ENCODE measurements around the gene ATXN7L2.

Gene ATXN7L2

DNA sequence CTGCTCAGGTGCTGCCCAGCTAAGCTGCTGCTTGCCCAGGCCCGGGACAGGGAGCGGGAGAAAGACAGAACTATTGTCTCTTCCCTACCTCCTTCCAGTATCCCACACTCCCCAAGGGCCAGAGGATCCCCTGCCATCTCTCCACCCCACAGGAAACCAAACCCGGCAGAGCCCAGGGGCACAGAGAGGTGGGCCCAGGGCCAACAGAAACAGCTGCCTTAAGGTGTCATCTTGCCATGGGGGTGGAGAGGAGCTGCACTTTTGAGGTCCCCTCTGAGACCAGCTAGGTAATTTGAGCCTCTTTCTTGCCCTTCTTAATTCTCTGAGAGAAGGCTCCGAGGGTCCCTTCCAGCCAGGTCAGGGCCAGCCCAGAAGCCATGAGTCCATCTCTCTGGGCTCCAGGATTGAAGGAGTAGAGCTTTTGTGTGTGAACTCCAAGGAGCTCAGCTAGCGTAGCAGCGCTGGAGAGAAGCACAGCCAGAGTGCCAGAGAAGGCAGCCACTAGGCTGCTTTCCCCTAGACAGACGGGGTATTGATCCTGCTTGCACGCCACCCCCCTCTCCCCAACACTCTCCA lies 46.3 kb downstream of the ATXN7L2 start:
- no peak for DNase-seq

DNA sequence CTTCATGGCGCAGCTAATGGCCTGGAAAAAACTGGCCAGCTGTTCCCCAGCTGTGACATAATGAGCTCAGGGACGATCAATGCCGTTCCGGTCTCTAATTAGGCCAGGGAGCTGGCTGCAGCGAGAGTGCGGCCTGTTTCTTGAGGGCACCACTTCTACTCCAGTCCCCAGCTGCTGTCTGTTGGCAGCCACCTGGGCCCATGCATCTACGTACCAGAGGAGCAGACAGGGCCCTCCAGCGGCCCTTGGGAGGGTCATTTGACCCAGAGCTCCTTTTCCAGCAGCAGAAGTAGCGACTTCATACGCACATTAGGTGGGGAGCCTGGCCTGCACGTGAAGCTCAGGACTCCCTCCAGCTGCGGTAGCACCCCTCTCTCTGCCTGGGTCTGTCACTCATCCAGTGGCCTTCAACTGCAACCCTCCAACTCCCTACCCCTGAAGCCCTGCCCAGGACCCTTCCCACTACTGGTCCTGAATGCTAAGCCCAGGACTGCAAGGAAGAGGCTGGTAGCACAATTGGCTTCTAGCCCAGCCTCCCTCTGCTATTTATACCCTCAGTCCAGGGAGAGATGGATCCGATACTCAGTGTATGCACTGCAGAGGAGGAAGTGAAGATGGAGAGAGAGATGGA lies 46.9 kb downstream of the ATXN7L2 start:
- DNase-seq = no peak

DNA sequence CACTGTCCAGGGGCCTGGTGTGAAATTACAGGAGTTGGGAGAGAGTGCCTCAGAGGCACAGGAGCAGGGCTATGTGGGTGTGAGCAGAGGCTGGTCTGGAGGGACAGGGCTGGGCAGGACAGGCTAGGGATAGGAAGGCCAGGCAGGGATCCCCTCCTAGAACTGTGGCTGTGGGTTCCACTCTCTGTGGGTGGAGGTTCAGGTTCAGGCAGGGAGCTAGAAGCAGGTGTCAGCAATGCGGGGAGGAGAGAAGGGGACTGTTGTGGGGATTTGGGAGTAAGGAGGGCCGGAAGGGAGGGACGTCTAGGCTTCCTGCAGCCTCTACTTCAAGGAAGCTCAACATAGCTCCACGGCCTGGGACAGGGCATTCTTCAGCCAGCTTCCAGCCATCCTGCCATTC lies 47.7 kb downstream of the ATXN7L2 start:
- no peak for DNase-seq

DNA sequence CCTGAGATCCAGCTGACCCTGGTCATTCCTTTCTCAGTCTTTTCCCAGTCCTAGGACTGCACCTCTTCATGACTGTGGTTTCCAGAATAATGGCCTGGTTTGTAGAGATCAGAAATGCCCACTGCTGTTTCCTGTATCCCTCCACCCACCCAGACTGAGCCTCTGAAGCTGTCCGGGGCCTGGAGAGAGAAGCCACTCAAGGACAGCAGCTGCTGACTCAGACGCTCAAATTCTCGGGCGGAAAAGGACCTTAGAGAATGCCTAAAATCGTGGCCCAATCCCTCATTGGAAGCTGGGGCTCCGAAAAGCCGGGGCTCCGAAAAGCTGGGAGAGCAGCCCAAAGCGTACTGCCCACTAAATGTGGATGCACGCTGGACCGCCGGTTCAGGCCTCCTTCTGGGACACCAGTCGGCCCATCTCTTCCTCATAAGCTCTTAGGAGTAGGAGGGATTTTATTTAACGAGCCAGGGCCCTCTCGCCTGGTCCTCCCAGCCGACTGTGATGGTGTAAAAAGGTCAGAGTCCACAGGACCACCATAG lies 48.2 kb downstream of the ATXN7L2 start:
- no peak for DNase-seq

DNA sequence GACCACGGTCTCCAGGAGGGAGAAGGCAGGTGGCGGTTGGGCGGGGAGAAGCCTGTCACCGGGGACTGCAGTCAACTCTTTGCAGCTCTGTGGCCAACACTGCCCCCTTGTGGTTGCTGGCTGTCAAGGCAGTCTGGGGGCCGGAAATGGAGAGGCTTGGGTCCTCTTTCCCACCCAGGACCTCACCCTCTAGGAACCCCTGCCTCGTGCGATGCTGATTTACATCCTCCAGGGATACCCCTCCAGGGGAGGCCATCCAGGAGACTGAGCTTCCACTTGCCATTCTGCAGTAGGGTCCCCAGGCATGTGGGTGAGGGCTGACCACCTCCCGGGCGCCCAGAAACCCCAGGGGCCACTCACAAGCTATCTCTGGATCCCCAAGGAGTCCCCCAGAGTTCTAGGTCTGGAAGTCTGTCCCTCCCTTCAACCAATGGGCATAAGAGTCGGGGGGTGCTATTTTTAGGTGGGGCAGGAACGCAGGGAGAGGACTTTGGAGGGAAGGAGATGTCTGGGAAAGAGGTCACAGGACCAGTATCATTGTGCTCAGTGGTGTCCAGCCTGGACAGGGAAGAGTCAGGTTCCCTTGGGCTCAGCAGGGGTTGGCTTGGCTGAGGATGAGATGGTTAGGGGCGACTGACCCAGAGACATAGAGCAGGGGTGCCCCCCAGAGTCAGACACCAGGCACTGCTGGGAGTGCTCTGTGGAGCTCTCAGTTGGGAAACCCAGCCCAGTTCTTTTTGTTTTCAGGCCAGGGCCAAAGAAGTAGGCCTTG lies 48.8 kb downstream of the ATXN7L2 start:
- DNase-seq = peak; percentile 54

DNA sequence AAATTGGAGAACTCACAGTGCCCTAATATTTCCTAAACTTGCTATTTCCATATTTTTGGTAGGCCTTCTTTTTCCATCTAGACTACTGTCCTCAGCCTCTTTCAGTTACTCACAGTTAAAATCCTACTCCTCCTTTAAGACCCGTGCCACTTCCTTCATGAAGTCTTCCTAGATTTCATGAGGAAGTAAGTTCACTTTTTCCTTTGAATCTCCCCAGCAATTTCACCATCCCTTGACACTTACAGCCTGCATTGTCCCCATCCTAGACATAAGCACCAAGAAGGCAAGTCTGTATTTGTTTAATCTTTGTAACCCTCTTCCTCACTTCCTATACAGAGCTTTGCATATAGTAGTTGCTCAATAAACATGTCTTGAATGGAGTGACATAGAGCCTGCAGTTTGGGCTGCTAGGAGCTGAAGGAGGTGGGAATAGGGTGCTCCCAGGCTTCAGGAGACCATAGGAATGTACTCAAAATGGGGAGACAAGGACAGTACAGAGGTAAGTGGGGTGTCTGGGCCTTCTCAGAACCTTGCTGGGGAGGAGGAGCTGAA lies 50.7 kb downstream of the ATXN7L2 start:
- DNase-seq = no peak

DNA sequence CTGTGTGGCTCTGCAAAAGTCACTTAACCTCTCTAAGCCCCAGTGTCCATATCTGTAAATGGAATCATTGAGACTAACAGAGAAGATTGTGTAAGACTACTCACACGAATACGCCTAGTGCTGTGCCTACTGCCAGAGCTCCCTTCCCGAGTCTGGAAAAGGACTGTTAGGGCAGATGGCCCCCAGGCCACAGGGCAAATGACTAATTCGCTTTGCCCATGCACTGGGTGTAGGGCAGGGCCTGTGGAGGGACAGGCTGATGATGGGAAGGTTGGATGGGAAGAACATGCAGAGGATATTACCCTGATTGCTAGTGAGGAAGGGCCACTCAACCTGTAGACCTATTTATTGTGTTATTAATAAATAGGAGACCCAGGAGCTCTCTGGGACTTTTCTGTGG lies 51.8 kb downstream of the ATXN7L2 start:
- DNase-seq = no peak

DNA sequence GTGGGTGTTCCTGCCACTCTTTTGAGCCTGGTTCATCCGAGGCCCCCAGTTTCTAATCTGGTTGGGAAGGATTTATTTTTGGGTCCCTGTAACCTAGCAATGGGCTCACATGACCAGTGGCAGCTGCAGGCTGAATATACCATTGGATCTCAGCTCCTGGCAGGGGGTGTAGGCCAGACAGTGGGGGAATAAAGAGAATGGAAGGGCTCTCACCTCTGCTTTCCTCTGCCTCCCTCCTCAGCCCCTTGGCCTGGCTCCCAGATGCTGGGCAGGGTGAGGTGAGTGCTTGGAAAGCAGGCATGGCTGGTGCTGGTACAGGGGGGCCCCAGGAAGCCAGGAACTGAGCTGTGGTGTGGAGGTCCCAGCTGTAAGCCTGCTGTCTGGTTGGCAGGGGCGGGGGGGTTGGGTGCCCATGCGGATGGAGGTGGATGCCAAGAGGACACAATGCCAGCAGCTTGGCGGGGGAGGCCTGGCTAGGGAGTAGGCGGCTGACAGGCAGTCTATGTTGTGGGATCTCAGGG lies 52.3 kb downstream of the ATXN7L2 start:
- no peak for DNase-seq

DNA sequence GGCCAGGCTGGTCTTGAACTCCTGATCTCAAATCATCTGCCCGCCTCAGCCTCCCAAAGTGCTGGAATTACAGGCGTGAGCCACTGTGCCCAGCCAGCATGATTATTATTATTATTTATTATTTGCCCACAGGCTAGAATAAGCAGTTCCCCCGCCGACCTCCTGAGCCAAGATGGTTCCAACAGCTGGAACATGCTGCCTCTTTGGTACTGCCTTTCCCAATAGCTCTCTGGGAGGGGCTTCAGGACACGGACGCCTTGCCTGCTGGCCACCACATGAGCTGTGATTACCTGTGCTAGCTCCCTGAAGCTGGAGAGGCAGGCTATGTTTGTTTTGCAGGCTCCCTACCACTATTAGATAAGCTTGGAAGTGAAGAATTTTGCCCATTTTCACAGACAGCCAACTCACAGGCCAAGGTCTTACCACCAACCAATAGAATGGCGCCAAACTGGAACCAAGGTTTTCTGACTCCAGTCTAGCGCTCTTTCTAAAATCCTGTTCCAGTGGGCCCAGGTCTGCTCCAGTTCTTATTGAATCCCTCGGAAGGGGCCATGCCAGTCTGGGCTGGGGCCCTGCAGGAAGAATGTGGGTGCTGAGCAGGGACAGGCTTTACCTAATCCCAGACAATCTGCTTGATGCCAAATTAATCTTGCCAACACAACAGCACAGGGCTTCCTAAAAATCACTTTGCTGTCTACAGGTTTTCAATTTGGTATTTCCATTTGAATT lies 53.9 kb downstream of the ATXN7L2 start:
- DNase-seq = no peak

DNA sequence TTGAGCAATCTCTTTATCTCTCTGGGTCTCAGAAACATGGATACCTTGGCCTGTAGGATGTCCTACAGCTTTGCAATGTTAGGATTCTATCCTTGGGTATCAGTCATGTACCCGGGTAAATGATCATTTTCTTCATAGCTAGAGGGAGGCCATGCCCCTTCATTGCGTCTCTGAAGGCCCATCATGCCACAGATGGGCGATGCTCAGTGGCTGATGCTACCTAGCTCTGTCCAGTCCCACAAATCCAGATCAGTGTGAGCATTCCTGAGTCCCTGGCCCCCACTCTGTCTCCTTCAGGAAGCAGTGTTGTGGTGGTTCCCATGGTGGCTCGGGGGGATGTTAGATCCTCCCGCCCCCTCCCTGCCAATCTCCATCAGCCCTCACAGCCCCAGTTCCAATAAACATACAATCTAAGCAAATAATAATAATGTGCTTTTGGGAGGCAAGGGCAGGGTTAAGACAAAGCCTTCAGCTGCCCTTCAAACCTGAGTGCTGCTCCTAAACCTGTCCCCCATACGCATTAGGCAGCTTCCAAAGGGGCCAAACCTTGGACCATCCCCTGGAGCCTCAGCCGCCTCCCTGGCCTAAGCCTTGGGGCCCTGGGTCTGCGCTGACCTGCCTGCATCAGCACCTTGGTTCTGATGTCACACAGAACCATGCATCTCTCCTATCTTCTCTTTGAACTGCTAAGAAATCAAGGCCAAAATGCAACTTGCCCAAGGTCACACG lies 55.3 kb downstream of the ATXN7L2 start:
- DNase-seq = no peak

DNA sequence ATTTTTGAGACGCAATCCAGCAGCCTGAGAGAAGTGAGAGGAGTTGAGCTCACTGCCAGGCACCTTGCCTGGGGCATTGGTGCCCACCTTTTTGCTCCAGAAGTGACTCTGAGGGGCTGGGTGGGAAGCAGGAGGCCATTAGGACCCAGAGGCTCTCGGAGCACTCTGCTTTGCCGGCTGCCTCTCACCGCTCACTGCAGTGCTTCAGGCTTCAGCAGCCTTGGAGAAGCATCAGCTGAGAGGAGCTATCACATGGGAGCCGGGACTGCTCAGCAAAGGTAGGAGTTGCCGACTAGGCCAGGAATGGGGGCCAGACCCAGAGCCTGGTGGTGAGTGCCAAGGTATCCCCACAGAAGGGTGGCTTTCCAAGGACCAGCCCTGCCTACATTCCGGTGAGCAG lies 56.0 kb downstream of the ATXN7L2 start, which contains the start of gene GPR61:
Gene GPR61 (plus strand): TSS at position 197 of the 400 bp plus-strand sequence. CDS start 3,151 bp downstream, outside the sequence.
- no peak for DNase-seq

DNA sequence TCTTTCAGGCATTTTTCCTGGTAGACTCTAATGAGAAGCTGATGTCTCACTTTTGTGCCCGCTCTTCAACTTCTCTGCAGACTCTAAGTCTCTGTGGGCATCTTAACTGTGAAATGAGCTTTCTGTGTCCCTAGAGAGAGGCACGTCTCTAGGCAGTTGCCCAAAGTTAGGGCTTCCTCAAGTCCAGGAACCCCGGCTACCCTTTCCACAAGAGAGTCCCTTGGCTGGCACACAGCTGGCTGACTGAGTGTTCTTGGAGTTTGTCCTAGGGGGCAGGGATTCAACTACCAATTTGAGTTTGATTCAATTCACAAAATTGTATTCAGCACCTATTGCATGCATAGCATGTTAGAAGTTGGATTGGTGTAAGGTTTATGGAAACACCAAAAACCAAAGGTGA lies 57.4 kb downstream of the ATXN7L2 start:
- no peak for DNase-seq
